Endothelial cell (in vitro differentiated cells): ENCODE results near the gene WDR6. TPM values are rescaled to one million over a fixed set of nuclear protein-coding genes. Genes with fewer than 3 reads are reported as not detected.

Source experiments
- DNase-seq: peaks from one replicate; pipeline ENCODE4 v3.0.0; 2021; ENCODE audit warnings: low spot score
- H3K27ac Mint-ChIP-seq: one replicate; pipeline ENCODE4 v1.8.0; 2021; ENCODE audit warnings: mixed read lengths, inconsistent platforms; ENCODE audit not compliant: unreplicated experiment
- H3K27me3 Mint-ChIP-seq: one replicate; pipeline ENCODE4 v1.8.0; 2021; ENCODE audit warnings: mild to moderate bottlenecking, moderate library complexity, mixed read lengths, inconsistent platforms; ENCODE audit not compliant: unreplicated experiment
- H3K36me3 Mint-ChIP-seq: one replicate; pipeline ENCODE4 v1.8.0; 2021; ENCODE audit warnings: mild to moderate bottlenecking, low read depth, mixed read lengths, inconsistent platforms; ENCODE audit not compliant: unreplicated experiment
- H3K4me1 Mint-ChIP-seq: one replicate; pipeline ENCODE4 v1.8.0; 2021; ENCODE audit warnings: mild to moderate bottlenecking, mixed read lengths, inconsistent platforms; ENCODE audit not compliant: unreplicated experiment
- H3K4me3 Mint-ChIP-seq: one replicate; pipeline ENCODE4 v1.8.0; 2021; ENCODE audit warnings: mild to moderate bottlenecking, mixed read lengths, inconsistent platforms; ENCODE audit not compliant: unreplicated experiment
- H3K9me3 Mint-ChIP-seq: one replicate; pipeline ENCODE4 v1.8.0; 2021; ENCODE audit warnings: mixed read lengths, inconsistent platforms; ENCODE audit not compliant: unreplicated experiment
- total RNA-seq: library from RNA; stranded (reverse); fragmentation: NEBNext Ultra II Directional; extraction: Animal tissue kit (Norgen Biotek cat#: 25700); gene quantifications from one replicate; pipeline ENCODE4 v1.2.1, GENCODE V29; 2021; ENCODE audit not compliant: unreplicated experiment
- TF ChIP-seq, protein P1 (sequence below): fragments of 200-600 bp; sonication (generic); IDR thresholded peaks from one replicate; pipeline ENCODE4 v1.5.0; 2021; ENCODE audit warnings: antibody characterized with exemption; ENCODE audit not compliant: unreplicated experiment

The WDR6 gene
- total RNA-seq, 1 donor from 2014 or later = 148 TPM

- H3K27ac Mint-ChIP-seq = no peak overlapping the region
- H3K27me3 Mint-ChIP-seq = peaks cover 1% of the 10 kb centered on the region
- TF ChIP-seq, protein P1, sequence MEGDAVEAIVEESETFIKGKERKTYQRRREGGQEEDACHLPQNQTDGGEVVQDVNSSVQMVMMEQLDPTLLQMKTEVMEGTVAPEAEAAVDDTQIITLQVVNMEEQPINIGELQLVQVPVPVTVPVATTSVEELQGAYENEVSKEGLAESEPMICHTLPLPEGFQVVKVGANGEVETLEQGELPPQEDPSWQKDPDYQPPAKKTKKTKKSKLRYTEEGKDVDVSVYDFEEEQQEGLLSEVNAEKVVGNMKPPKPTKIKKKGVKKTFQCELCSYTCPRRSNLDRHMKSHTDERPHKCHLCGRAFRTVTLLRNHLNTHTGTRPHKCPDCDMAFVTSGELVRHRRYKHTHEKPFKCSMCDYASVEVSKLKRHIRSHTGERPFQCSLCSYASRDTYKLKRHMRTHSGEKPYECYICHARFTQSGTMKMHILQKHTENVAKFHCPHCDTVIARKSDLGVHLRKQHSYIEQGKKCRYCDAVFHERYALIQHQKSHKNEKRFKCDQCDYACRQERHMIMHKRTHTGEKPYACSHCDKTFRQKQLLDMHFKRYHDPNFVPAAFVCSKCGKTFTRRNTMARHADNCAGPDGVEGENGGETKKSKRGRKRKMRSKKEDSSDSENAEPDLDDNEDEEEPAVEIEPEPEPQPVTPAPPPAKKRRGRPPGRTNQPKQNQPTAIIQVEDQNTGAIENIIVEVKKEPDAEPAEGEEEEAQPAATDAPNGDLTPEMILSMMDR = no peak
- H3K36me3 Mint-ChIP-seq = peaks cover 5% of the 10 kb centered on the region
- no peak overlapping the region for H3K4me3 Mint-ChIP-seq
- no peak for DNase-seq
- no peaks in the 10 kb centered on the region for H3K9me3 Mint-ChIP-seq
- peaks cover 10% of the 10 kb centered on the region for H3K4me1 Mint-ChIP-seq
These were observed 15.2 kb upstream of the WDR6 start for GRCh38 chr3:48991851-48992545.

DNA sequence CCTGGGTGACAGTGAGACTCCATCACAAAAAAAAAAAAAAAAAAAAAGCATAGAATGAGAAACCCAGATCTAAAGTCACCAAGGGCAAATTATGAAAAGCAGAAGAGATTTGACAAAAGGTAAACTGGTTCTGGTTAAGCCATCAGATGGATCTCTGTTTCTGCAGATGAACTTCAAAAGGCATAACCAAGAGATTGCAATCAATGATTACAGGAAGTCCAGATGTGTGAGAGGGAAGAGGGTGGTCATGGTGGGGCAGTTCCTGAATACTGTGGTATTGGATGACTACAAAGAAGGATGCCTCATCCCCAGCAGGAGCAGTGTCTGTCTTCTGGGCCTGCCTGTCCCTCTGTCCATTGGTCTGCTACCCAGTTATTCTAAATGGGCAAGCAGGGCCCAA lies 13.4 kb upstream of the WDR6 start:
- peaks cover 5% of the 10 kb centered on the region for H3K36me3 Mint-ChIP-seq
- H3K9me3 Mint-ChIP-seq = no peaks in the 10 kb centered on the region
- TF ChIP-seq, protein P1 = no peak
- peaks cover 1% of the 10 kb centered on the region for H3K27me3 Mint-ChIP-seq
- no peak overlapping the region for H3K27ac Mint-ChIP-seq
- no peak for DNase-seq
- peaks cover 10% of the 10 kb centered on the region for H3K4me1 Mint-ChIP-seq
- no peak overlapping the region for H3K4me3 Mint-ChIP-seq

DNA sequence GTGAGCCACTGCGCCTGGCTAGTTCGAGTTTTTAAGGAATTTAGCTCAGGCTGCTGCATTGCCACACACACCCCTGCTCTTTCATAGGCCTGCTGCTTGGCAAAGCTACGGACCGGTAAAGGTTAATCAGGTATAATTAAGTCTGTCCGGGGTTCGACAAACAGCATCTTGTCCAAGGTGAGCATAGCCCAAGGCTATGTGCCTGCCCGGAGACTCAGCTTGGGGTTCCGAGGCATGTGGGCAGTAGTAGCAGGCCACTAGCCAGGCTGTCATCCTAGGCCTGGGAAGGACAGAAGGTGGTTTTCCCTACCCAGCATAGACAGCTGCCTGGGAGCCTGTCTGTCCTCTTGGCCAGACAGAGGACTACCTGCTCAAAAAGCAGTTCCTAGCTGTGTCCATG lies 10.6 kb upstream of the WDR6 start:
- Mint-ChIP-seq H3K27me3 (peaks cover 2% of the 10 kb centered on the region), H3K4me1 (peaks cover 3% of the 10 kb centered on the region), H3K4me3 (no peak overlapping the region), H3K27ac (no peak overlapping the region), H3K36me3 (peaks cover 8% of the 10 kb centered on the region), H3K9me3 (no peaks in the 10 kb centered on the region)
- TF ChIP-seq, protein P1 = no peak
- no peak for DNase-seq

- Mint-ChIP-seq H3K36me3 (peaks cover 10% of the 10 kb centered on the region), H3K9me3 (no peaks in the 10 kb centered on the region), H3K27me3 (peaks cover 2% of the 10 kb centered on the region), H3K4me3 (no peak overlapping the region), H3K4me1 (no peaks in the 10 kb centered on the region), H3K27ac (no peak overlapping the region)
- TF ChIP-seq, protein P1 = no peak
- no peak for DNase-seq
These were observed 10.0 kb upstream of the WDR6 start for GRCh38 chr3:48997102-48997635.
